GM18511 (cell line): ENCODE data around the gene NRK.
"Not testable (repeated sequence)": the region's sequence is repeated elsewhere in the genome, so short reads cannot be mapped to it uniquely, and the experiment has no call there.

Source experiments
- ATAC-seq: cut with Tn5 transposase; IDR thresholded peaks from one replicate; pipeline ENCODE4 v1.9.1; 2021; ENCODE audit warnings: mild to moderate bottlenecking, moderate library complexity; ENCODE audit not compliant: unreplicated experiment

Gene NRK

DNA sequence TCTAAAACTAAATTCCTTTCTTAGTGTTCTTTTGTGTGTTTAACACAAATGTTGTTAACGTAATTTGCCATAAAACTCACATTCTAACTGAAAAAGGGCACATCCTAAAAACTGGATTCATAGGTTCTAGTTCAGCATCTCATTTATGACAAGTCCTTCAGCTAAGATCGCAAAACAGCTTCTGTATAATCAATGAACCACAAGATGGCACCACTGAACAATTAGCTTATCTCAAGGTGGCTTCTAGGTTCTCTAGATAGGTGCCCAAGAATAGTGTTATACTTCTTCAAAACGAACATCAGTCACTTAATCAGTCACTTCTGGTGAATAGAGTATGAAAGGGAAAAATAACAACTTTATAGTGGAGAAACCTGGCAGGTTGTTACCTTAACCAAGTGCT lies 54.3 kb downstream of the NRK start:
- peak; percentile 68 for ATAC-seq

DNA sequence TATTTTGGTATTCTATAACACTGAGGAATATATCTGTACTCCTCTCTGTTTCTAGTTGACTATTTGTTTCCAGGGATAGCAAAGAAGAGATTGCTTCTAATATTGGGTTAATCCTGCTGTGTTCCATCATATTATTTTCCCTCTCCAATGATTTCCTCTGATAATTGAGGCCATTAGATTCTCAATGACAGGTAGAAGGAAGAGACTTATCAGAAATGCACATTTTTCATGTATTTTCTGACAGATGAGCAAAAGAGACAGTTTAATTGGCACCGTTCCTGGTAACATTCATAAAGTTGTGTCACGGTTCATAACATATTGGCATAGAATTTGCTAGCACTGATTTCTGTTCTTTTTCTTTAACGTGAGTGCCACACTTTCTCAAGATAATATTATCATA lies 58.2 kb downstream of the NRK start:
- ATAC-seq, result no peak

DNA sequence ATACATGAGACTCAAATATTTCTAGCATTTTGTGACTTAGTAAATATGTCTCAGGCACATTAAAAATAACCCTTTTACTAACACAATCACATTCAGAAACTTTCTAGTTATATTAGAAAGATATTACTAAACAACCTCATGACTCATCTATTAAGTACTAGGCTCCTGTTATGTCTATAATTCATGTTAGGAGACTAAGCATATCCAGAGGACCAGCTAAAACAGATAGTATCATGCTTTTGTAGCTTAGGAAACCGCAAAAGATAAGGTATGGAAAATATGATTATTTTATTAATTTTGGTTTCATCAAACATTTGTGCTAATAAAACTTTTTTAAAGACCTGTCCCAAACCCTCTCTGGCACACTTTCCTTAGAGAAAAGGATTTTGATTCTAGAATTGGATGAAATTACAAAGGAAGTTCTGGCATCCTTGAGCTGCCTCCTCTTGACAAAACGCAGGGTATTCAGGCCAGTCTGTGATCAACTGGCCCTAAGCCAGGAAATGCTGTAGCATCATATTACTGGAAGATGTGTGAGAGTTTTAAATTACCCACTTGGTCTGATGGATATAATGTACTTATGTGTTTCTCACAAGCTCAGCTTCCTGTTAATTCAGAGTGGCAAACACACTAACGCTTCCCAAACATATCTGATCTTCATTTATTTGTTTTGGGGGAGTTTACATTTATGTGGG lies 60.4 kb downstream of the NRK start:
- ATAC-seq, result no peak

DNA sequence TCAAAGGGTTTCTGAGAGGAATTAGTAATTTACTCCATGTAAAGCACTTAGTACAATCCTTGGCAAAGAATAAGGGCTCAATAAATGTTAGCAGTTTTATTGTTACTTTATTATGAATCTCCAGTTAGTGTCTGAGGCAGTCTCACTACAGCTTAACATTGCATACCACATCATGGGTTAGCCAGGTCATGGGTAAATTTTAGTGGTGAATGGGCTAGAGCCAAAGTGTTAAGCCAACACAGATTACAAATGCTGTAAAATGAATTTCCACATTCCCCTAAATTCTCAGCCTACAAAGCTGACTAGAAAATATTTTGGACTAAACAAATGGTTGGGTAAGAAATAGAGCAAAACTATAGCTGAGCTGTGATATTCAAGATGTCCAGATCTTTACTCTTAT lies 72.4 kb downstream of the NRK start:
- no peak for ATAC-seq

DNA sequence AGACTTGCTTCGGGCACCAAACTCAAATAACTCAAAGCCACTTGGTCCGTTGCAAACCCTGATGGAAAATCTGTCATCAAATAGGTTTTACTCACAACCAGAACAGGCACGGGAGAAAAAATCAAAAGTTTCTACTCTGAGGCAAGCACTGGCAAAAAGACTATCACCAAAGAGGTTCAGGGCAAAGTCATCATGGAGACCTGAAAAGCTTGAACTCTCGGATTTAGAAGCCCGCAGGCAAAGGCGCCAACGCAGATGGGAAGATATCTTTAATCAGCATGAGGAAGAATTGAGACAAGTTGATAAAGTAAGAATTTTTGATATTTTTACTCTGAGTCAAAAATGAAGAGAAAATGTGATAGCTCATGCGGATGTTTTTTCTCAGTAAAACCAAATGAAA lies 87.2 kb downstream of the NRK start:
- no peak for ATAC-seq

DNA sequence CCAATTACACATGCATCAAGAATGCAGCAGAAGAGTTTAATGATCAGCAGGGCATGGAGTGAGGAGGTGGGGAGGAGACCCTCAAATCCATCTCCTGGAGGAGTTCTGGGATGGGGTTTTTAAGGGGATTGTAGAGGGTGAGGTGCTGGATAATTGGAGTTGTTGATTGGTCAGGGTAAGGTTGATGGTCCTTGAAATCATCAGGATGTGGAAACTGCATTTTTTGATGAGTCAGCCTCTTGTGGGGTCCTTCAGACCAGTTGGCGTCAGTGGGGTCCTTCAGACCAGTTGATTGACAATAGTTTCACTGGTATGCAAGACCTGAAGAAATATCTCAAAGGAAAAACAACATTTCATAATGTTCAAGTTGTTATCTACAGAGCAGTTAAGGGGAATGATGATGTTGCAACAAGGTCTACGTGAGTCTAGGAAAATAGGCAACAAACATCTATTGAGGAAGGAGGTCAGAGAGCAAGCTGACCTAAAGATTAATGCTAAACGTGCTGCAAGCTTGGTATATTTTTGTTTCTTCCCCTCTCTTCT lies 88.3 kb downstream of the NRK start:
- no peak for ATAC-seq

DNA sequence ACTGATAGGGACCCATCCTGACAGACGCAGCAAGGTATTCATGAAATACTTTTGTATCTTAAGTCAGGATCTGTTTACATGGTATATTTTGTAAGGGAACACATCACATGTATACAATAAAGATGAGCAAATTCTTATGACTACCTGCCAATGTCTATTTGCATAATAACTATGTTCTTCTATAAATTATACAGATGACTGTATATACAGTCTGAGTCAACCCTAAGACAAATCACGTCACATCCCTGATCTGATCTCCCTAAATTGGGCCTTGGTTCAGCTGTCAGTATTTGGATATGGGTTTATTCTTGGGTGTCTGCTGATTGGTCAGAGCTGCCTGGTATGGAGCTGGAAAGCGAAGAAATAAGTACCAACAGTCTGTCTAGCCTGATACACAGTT lies 122.9 kb downstream of the NRK start:
- no peak for ATAC-seq

DNA sequence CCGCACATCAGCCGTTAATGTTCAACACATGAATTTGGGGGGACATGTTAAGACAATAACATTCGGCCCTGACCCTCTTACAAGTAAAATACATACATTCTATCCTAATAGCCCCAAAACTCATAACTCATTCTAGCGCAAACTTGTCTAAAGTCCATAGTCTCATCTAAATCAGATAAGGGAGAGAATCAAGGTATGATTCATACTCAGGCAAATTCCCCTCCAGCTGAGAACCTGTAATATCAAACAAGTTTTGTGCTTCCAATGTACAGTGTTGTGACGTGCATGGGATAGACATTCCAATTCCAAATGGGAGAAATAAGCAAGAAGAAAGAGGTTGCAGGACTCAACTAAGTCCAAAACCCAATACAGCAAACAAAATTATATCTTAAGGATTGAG lies 147.1 kb downstream of the NRK start:
- no peak for ATAC-seq

DNA sequence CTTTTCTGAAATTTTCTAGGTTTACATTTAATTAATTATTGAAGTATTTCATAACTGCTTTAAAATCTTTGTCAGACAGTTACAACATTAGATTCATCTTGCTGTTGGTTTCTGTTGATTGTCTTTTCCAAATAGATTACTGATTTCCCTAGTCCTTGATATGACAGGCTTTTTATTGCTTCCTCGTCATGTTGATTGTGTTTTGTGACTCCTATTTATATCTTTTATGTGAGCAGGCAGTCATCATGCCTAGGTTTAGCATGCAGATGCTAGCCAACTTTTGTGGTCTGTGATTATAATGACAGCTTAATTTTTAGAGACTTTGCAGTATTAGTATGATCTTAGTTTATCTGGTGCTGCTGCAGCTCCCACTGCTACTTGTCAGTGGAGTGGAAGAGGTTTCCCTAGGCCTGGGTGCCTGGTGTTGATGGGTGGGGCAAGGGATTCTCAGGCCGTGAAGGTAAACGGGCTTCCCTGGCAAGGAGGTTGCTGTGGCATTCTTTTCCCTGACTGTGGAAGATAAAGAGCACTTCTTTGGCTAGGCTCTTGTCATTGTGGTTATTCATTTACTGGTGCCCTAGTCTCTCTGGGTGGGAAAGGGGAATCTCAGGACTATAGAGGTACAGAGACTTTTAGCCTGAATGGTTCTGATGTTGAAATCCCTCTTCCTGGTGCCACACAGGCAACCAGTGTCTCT lies 150.5 kb downstream of the NRK start:
- ATAC-seq, result no peak

DNA sequence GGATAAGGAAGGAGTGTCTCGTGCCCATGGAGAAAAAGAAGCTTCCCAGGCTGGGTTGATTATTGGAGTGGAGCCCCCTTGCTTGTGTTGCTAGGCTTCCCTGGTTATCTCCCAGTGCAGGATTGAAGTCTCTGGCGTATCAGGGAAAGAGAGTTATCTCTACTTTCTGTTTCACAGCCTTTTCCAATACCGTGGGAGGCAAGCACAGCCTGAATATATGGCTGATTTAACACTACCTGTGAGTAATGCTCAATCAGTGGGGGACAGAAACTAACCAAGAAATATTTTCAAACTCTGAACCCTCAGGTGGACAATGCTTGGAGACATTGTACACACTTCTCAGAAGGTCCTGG lies 151.0 kb downstream of the NRK start:
- no peak for ATAC-seq

DNA sequence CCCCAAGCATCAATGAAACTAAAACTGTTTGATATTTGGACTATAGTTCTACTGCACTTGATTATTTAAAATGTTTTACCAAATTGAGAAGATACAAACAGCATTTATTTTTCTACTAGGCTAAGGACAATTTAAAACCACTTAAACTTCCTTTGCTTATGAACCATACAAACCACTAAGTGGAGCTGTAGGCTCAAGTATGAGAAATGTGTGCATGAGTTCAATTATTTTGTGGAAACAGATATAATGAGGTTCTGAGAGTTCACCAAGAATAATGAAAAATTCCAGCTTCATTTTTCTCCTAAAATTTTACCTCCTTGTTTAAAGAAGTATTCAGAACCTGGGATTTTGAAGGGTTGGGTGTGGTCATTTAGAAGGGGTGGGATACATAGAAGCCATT lies 153.0 kb downstream of the NRK start:
- ATAC-seq, result no peak

DNA sequence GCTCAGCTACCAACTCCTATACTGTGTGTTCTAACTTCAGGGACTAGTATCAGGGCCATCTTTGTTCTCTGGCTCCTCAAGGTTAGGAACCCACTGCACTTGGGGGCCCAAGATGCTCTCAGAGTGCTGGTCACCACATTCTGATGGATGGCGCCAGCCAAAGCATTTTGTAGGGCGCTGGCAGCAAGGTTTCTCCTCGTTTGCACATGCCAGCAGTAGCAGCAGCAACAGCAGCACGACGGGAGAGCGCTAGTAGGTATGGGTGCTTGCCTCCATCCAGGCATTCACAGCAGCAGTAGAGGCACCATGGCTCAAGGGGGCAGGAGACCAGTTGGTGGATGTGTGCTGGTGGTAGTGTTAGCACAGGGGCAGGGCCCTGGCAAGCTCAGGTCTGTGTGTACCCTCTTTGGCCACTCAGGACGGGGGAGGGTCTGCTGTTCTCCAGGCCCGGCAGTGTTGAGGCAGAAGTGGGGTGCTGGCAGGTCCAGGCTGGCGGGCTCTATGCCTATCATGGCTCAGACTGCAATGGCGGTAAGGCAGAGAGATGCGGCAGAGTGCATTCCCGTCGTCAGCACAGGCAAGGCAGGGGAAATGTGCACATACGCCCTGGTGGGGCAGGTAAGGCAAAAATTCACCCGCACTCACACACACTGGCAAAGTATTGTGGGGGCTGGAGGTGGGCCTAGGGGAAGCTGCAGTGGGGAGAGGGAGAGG lies 159.6 kb downstream of the NRK start:
- ATAC-seq, result no peak

DNA sequence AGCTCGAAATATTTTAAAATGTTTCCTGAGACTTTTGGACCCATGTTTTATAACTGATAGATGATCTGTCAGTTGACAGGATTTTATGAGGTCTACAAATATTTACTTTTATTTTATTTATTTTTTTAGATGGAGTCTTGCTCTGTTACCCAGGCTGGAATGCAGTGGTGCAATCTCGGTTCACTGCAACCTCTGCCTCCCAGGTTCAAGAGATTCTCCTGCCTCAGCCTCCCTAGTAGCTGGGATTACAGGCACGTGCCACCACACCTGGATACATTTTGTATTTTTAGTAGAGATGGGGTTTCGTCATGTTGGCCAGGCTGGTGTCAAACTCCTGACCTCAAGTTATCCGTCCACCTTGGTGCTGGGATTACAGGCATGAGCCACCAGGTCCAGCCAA lies 166.1 kb downstream of the NRK start:
- not testable (repeated sequence) for ATAC-seq

DNA sequence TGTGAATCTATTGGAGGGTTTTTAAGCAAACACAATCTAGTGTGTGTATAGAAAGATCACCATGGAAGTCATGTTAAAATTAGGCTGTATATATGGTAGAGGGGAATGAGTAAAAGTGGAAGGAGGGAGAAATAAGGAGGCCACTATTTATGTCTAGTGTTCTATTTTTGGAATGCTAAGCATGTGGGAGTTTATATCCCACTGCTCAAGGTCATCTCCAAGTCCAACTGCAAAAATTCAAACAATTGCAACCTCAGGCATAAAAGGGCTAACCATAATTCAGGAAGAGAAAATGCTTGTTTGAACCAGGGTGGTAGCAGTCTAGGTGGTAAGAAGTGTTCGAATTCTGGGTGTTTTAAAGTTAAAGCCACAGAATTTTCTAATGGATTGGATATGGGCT lies 177.0 kb downstream of the NRK start:
- ATAC-seq, result no peak

DNA sequence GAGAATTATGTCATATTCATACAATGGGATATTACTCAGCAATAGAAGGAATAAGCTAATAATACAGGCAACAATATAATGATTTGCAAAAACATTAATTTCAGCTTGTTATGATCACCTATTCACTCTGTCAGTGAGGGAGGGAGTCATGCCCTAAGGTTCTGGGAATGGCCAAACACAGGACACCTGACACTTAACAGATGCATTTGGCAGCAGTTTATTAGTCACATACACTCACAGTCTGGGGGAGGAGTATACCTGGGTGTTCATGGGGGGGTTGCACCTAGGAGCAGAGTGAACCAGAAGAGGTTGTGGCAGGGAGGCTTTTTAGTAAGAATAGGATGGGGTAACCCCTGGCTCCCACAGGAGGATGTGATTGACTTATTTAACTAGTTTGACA lies 177.9 kb downstream of the NRK start:
- ATAC-seq, result no peak

DNA sequence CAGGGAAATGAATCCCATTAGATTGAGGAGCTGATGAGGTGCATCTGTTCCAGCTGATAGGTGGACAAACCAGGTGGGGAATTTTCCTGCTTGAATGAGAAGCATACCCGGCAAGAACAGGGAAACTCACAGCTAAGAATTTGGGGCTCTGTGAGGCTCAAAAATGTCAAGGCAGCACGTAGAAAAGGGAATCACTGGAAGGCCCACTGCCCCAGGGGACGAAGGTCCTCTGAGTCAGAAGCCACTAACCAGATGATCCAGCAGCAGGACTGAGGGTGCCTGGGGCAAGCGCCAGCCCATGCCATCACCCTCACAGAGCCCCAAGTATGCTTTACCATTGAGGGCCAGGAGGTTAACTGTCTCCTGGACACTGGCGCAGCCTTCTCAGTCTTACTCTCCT lies 178.3 kb downstream of the NRK start:
- ATAC-seq, result not testable (repeated sequence)

DNA sequence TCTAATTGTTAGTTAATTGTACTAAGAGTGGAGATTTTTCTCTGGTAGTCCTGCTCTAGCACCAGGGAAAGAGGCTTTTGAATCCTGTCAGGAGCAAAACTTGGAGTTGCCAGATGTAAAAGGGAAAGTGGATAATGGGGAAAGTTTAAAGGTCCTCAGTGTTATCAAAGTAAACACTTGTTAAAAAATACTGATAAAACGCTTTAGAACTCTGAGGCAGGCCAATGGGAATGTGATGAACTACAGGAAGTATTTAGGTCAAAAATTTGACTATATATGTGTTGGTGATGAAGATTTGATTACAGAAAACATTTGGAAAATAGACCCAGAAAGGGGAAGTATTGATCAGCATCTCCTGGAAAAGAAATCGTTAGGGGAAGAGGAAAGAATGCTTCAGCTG lies 183.3 kb downstream of the NRK start:
- no peak for ATAC-seq

DNA sequence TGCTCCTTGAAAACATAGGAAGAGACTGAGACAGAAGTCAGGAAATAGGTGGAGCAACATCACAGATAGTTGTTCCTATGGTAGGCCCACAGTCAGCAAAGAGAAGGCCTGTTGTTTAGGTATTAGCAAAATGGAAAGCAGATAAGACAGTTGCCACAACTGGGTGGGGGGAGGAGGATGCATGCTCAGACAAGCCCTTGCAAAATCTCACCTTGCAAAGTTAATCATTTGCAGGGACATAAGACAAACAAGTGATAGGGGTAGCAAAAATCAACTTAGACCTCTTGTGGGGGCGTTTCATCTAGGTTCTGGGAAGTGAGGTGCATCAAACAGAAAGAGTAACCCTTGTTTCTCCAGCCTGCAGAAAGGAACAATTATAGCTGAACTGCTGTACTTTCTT lies 185.5 kb downstream of the NRK start:
- ATAC-seq, result no peak
